ENCODE results near the gene TBC1D19.

TBC1D19 gene

GRCh38 chr4:26729027-26729426 lies 145.1 kb downstream of the TBC1D19 start:
- no peak overlapping the region for H3K4me3 ChIP-seq (replicated peaks; ENCODE audit: low read depth, low read length)
- no peak for TF ChIP-seq CTCF (IDR thresholded peaks at IDR 0.05; ENCODE audit: low read length, missing control alignments)
- no peak for DNase-seq (ENCODE audit: low read depth)

GRCh38 chr4:26729547-26729946 lies 145.7 kb downstream of the TBC1D19 start:
- TF ChIP-seq CTCF (IDR thresholded peaks at IDR 0.05; ENCODE audit: low read length, missing control alignments): no peak
- H3K4me3 ChIP-seq (replicated peaks; ENCODE audit: low read depth, low read length): no peak overlapping the region
- no peak for DNase-seq (ENCODE audit: low read depth)

GRCh38 chr4:26731351-26732035 lies 147.6 kb downstream of the TBC1D19 start:
- no peak for DNase-seq (ENCODE audit: low read depth)
- TF ChIP-seq CTCF (IDR thresholded peaks at IDR 0.05; ENCODE audit: low read length, missing control alignments): no peak

GRCh38 chr4:26732356-26732755 lies 148.5 kb downstream of the TBC1D19 start:
- H3K4me3 ChIP-seq (replicated peaks; ENCODE audit: low read depth, low read length): no peak overlapping the region
- no peak for TF ChIP-seq CTCF (IDR thresholded peaks at IDR 0.05; ENCODE audit: low read length, missing control alignments)
- DNase-seq (ENCODE audit: low read depth): no peak

More at GRCh38 chr4:26731351-26732035, 147.6 kb downstream of the TBC1D19 start:
- no peak overlapping the region for H3K4me3 ChIP-seq (replicated peaks; ENCODE audit: low read depth, low read length)

GRCh38 chr4:26736621-26737020 lies 152.7 kb downstream of the TBC1D19 start:
- H3K4me3 ChIP-seq (replicated peaks; ENCODE audit: low read depth, low read length): no peak overlapping the region
- no peak for TF ChIP-seq CTCF (IDR thresholded peaks at IDR 0.05; ENCODE audit: low read length, missing control alignments)
- DNase-seq (ENCODE audit: low read depth): no peak

- H3K4me3 ChIP-seq (replicated peaks; ENCODE audit: low read depth, low read length): no peak overlapping the region
- no peak for DNase-seq (ENCODE audit: low read depth)
- TF ChIP-seq CTCF (IDR thresholded peaks at IDR 0.05; ENCODE audit: low read length, missing control alignments): no peak
Measured at GRCh38 chr4:26737385-26737784, 153.5 kb downstream of the TBC1D19 start.

GRCh38 chr4:26741491-26741871 lies 157.6 kb downstream of the TBC1D19 start:
- peak; percentile 67 for DNase-seq (ENCODE audit: low read depth)

More at GRCh38 chr4:26741491-26741871, 157.6 kb downstream of the TBC1D19 start:
- TF ChIP-seq CTCF (IDR thresholded peaks at IDR 0.05; ENCODE audit: low read length, missing control alignments): no peak
- H3K4me3 ChIP-seq (replicated peaks; ENCODE audit: low read depth, low read length): no peak overlapping the region
